PFSK-1 (cell line): ENCODE results near the gene TYROBP.

ENCODE experiments used
- REST ChIP-seq, 2 experiments: IDR thresholded peaks; 2 replicates each; pipeline versions ENCODE4 v1.6.1 to v1.8.0; 2011 to 2012; ENCODE audit warnings: low read depth in 2 of 2, low read length in 2 of 2, control low read depth in 1 of 2, inconsistent platforms in 1 of 2, mild to moderate bottlenecking in 1 of 2, moderate library complexity in 1 of 2; ENCODE audit not compliant: insufficient read depth in 1 of 2
- SIN3A ChIP-seq: IDR thresholded peaks from 2 replicates; pipeline ENCODE4 v1.6.1; 2012; ENCODE audit warnings: mild to moderate bottlenecking, low read length, moderate library complexity, borderline replicate concordance; ENCODE audit not compliant: insufficient read depth
- TAF1 ChIP-seq: IDR thresholded peaks from 2 replicates; pipeline ENCODE4 v1.6.1; 2012; ENCODE audit warnings: low read length, control low read depth, borderline replicate concordance; ENCODE audit not compliant: insufficient read depth

GRCh38 chr19:35887197-35887596 is 20.9 kb downstream of the TYROBP start:
- no peak for TF ChIP-seq TAF1
- TF ChIP-seq REST (IDR thresholded peaks at IDR 0.05; ENCODE audit: insufficient read depth in 1 of 2, low read depth in 2 of 2, low read length in 2 of 2) = no peak
- TF ChIP-seq SIN3A = no peak
